ENCODE results near the gene IER2.

The IER2 gene, protein sequence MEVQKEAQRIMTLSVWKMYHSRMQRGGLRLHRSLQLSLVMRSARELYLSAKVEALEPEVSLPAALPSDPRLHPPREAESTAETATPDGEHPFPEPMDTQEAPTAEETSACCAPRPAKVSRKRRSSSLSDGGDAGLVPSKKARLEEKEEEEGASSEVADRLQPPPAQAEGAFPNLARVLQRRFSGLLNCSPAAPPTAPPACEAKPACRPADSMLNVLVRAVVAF

DNA sequence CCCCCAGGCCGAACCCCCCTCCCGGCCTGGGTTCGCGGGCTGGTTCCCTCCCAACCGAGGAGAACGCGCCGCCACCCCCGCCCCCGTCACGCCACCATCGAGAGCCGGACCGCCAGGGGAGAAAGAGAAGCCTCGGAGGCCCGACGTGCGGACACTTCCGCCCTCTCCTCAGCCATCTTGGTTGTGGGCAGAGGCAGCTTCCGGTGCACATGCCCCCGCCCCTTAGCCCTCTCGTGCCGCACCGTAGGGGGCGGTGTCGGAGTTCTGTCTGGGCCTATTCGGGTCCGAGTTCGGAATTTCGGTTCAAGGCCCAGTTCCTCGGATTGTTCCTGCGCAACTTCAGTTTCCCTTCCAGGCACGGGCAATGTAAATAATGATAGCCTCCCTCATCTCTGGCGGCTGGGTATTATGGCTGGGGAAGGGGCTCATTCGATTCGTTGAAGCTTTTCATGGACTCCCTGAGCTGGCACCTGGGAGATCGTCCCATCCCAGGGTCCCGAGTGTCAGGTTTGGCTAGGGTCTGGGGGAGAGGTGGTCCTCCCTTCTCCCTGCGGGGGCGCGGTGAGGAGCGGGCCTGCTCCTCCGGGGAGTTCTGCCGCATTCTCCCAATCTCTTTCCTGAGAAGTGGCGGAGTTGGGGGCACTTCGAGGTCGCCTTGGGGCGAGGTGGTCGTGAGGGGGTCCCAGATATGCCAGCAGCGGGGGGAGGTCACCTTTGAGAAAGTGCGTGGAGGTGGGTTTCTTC, at the start of gene IER2, which contains the start of gene STX10:
TSS of gene IER2 (plus strand) at position 225 of the 744 bp plus-strand sequence. CDS start 2,776 bp downstream, outside the sequence.
TSS of gene STX10 (minus strand) at position 189 of the 744 bp plus-strand sequence. CDS start 202 bp downstream, outside the sequence.
- DNase-seq: peak; percentile 84 to 94

DNA sequence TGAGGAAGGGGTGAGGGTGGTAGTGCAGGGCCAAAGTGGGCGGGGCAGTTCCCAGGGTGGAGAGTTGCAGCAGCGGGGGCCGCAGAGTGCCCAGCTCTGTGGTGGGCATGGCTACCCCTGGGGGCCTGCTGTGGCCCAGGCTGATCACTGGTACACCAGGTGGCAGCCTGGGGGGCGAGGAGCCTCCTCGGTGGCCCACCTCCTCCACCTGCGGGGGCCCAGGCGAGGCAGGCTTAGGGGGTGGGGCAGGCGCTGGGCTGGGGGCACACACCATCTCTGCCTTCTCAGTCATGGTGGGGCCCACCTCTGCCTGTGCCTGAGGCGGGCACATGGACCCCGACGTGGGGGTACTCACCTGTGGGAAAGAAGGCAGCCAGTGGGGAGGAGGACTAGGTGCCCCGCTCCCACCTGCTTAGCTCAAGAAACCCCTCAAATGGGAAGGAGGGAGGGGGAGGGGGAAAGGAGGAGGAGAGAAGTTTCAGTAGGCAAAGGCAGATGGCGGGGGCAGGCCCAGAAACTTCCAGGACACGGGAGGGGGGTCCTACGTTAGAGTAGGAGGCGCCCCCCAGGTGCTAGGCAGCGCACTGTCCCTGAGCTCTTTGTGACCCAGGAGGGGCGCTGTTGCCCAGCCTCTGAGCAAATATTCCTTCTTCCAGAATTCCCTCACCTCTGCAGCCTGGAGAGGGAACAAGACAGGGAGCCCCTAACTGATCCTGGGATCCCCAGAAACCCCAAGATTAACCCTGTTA, 49.2 kb upstream of the IER2 start:
- DNase-seq: no peak

DNA sequence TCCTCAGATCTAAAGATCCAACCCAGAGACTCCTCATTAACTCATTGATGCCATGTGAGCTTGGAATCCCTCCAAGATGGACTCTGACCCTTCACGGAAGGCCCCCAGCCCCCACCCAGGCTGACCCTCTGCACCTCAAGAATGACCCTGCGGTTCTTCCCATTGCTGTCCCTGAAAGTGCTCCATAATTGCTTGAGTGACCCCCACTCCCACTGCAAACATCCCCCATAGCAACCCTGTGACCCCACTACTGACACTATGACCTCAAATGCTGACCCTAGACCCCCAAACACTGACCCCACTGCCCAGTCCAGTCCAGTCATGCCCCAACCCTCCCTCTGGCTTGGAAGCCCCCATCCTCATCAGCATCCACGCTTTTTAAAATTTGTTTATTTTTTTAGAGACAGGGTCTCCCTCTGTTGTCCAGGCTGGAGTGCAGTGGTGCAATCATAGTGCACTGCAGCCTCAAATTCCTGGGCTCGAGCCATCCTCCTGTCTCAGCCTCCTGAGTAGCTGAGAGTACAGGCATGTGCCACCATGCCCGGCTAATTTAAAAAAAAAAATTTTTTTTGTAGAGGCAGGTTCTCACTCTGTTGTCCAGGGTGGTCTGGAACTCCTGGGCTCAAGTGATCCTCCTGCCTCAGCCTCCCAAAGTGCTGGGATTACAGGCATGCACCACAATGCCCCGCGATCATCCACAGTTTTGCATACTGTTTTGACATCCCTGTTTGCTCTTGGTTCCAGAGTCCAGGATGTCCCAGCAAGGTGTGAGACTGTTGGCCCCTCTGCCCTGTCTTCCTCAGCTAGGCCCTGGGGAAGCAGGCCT, 48.4 kb upstream of the IER2 start:
- no peak for DNase-seq

DNA sequence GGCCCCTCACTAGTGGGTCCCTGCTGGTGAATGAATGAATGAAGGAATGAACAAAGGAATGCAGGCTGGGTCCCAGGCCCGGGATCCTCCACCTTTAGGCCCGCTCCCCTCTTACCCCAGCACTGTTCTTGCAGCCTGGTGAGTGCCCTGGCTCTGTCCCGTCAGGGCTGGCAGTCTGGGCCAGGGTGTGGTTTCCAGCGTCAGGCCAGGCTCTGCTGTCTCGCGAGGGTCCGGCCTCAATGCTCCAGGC, 47.9 kb upstream of the IER2 start:
- DNase-seq: no peak

DNA sequence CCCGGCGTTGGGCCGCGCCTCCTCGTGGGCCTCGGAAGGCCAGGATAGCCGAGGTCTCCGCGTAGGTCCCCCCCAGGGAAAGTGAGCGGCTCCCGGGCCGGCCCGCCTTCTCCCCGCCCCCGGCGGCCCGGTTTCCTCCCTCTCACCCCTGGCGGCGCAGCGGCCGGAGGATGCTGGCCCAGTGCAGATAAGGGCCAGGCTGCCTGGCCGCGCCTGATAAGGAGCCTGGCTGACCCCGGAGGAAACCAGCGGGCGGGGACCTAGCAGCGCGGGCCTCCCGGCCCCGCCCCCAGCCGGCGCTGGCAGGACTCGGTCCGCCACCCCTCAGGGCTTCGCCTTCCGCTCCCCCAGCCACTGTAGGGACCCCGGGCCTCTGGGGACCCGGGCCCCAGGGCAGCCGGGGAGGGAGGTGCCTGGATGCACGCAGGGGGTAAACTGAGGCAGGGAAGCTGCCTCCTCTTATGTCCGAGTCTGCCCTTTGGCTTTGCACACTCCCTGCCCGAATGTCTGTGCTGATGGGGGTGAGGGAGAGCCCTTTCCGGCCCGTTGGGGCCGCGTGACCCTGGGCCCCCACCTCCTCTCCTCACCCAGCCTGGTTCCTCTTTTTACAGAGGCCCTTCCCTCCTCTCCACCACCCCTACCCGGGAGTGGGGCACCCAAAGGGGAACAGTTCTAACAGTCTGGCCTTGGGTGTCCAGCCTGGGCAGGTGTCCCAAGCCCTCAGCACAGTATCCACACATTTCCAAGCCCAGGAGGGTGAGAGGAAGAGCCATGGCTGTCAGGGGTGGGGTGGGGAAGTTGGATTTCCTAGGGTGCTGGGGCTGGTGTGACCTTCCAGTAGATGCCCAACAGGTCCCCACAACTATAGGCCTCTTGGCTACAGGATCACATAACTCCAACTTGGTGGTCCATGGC, 47.3 kb upstream of the IER2 start, which contains the start of gene LYL1:
TSS of gene LYL1 (minus strand) at position 193 of the 915 bp plus-strand sequence. CDS start 1,687 bp downstream, outside the sequence.
- no peak for DNase-seq

DNA sequence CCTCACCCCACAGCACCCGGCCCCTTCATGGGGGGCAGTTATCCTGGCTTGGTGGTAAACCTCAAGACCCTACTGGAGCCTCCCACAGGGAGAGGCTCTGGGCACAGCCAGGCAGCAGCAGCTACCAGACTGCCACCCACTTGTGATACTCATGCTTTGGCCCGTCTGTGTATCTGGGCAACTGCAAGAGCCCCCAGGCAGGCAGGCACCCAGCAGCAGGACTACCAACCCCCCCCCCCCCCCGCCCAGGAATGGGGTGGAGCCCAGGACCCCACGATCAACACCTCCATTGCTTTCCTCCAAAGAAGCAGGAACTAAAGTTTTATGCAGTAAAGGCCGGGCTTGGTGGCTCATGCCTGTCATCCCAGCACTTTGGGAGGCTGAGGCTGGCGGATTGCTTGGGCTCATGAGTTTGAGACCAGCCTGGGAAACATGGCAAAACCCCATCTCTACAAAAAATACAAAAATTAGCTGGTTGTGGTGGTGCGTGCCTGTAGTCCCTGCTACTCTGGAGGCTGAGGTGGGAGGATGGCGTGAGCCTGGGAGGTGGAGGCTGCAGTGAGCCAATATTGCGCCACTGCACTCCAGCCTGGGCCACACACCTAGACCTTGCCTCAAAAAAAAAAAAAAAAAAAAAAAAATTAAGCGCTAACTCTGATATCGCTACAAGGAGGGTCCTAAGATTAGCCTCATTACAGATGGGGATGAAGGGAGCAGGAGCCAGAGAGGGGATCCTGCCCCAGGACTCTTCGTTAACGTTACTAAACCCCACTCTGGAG, 46.4 kb upstream of the IER2 start:
- no peak for DNase-seq

DNA sequence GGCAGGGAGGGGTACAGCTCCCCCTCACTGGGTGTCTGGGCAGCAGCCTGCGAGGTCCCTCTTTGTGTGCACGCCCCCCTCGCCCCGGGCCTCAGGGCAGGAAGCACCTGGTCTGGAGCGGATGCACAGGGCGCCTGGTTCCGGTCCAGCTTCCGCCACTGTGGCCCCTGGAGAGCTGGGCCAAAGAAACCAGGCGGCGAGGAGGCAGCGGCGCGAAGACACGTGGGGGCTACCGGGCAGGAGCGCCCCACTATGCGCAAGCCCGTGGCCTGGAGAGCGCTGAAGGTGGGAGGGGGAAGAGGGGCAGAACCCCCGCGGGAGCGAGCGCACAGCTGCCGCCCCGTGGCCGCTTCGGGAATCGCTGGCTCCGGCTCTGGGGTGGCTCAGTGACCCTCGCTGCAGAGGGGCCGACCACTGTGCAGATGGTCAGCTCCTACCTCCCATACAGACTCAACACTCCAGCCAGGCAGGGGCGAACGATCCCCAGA, 45.8 kb upstream of the IER2 start:
- DNase-seq: no peak

DNA sequence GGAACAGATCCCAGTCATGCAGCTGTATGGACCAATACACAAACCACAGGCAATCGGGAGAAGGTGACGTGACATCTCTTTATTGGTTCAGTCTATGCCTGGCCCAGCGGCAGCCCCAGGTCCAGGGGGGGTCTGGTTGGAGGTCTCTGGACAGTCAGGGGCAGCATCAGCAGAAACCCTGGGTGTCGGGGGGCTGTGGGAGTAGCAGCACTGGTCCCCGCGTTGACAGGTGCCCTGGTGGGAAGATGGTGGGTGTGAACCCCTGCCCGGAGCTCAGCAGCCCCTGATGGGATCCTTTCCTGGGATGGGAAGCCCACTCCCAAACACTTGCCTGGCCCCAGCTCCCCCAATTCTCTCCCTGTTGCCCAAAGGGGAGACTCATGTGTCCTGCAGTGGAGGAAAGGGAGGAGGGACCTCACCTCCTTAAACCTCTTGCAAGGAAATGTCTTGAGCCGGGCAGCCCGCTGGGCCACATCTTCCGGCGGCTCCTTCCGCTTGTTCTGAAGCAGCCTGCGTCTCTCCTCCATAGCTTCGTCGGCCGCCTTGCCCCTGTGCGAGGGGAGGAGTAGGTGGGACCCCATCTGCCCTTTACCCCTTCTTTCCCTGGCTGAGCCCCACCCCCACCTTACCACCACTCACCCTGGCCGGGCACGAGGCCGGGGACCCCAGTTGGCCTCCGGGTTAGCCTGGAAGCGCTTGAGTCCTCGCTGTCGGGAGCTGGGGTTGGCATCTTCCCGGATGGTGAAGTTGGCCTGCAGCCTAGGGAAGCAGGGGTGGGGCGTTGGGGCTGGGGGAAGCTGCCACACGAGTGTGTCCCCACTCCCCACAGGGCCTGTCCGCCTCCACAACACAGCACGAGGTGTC, 45.1 kb upstream of the IER2 start:
- DNase-seq: no peak

DNA sequence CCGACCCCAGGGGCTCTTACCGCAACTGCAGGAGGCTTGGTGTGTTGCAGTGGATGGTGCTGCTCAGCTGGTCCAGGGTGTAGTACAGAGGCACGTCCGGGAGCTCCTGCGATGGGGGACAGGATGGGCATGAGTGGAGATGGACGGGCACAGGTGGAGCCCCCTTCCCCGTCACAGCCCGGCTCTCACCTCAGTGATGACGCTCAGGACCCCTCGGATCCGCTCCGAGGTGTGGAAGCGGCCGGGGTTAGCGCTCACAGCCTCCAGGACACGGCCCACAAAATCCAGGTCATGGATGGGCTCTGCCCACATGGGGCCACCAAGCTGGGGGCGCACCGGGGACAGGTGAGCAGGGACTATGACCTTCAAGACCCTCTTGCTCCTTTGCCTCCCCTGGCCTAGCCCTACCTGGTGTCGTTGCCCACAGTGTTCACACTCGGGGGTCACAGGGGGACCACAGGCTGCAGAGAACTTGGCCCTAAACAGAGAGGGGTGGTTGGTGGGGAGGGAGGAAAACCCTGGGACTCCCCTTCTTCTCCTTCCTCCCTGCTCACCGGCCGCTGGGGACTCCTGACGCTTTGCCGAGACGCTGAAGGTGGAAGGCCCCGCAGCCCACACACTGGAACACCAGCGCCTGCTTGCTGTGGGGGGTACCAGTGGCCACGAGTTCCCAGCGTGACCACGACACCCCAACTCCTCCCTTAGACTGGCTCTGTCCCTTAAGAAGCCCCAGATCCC, 40.7 kb upstream of the IER2 start:
- no peak for DNase-seq

DNA sequence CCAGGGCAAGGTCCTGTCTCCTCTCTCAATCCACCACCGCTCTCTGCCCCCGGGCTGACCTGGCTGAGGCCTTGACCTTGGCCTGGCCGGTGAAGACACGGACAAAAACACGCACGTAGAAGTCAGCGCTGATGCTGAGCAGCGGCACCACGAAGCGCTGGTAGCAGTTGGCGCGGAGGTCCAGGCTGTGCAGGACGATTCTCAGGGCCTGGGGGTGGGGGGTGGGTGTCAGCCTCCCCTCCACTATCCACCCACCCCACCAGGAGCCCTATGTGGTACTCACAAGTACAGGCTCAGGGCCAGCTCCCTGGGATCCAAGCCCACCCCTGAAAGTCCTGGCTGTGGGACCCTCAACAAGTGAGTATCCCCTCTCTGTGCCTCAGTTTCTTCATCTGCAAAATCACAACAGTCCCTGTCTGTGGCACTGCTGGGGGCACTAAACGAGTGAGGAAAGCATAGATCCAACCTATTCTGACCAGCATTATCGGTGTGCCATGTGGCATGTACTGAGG, 40.1 kb upstream of the IER2 start:
- no peak for DNase-seq

DNA sequence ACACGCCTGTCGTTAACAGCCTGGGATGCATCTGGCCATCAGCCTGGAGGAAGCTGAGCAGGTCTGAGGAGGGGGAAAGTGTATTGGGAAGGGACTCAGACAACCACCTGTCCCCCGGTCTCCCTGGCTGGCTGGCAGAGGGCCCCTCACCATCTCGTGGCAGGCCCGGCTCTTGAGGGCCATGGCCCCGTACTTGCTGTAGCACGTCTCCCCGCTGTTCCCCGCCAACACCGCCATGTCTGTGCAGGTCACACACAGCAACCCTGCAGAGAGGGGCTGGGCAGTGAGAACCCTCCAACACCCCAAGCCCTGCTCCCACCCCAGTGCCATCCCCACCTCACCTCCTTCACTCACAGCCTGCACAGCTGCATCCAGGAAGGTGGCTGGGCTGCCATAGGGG, 37.7 kb upstream of the IER2 start:
- no peak for DNase-seq

DNA sequence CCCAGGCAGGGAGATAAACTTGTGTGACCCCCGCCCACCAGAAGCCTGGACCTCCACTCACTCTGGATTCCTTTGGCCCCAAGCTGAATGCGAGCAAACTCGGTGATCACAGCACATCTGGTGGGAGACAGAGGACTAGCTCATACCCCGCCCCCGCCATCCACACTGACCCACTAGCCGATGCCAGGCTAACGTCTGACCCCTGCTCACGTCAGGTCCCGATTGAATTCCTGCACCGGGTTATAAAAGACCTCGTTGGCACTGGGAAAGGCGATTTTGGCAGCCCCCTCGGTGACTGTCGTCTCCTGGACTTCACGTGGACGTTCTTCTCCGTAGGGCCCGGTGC, 34.3 kb upstream of the IER2 start:
- DNase-seq: no peak

DNA sequence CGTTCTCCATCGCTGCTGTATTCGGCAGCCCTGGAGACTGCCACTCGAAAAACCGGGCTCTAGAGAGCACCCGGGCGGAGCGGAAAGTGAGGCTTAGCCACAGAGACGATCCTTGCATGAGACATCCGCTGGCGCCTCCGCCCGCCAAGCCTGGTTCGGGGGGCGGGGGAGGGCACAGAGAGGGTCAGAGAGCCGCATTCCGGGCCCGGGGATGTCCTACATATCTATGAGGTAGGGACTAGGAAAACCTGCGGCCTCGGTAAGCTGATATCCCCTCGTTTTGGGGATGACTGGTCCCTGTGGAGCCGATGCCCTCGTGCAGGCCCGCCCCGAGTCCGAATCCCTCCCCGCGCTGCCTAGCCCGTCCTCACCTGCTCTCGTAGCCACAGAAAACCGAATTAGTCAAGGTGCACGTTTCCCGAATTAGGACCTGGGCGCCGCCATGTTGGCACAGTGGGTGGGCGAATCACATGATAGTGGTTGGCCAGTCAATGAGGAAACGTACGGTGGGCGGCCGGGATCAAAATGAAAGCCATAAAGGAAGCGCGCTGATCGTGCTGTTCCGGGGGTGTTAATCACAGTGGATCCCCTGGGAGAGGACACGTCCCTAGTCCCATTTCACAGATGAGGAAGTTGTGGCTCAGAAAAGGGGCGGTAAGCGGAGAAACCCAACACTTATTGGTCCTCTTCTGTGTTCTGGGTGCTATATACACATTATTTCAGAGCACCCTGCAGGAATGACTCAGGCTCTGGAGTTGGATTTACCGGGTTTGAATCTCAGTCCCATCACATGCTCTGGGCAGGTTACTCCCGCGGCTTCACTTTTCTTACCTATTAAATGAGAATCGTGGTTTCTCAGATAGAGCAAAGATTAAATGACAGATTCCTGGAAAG, 33.7 kb upstream of the IER2 start, which contains the start of gene TRMT1:
TSS of gene TRMT1 (minus strand) at position 459 of the 894 bp plus-strand sequence. CDS start at position 118, 341 bp downstream.
- peak; percentile 91 to 95 for DNase-seq

DNA sequence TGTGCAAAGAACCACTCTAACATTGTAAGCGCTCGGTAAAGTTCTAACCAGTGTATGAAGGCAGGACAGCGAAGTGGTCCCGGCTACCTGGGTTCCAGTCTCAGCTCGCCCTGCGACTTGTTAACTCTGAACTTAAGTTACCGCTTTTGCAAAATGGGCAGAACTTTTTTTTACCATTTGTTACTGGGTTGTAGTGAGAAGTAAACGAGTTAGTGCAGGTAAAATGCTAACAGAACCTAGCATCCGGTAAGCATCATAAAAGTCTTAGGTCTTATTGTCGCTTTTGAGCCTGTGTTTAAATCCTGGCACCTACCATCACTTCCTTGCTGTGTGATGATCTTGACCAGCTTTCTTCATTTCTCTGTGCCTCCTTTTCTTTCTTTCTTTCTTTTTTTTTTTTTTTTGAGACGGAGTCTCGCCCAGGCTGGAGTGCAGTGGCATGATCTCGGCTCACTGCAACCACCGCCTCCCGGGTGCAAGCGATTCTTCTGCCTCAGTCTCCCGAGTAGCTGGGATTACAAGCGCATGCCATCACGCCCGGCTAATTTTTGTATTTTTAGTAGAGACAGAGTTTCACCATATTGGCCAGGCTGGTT, 32.9 kb upstream of the IER2 start:
- no peak for DNase-seq

DNA sequence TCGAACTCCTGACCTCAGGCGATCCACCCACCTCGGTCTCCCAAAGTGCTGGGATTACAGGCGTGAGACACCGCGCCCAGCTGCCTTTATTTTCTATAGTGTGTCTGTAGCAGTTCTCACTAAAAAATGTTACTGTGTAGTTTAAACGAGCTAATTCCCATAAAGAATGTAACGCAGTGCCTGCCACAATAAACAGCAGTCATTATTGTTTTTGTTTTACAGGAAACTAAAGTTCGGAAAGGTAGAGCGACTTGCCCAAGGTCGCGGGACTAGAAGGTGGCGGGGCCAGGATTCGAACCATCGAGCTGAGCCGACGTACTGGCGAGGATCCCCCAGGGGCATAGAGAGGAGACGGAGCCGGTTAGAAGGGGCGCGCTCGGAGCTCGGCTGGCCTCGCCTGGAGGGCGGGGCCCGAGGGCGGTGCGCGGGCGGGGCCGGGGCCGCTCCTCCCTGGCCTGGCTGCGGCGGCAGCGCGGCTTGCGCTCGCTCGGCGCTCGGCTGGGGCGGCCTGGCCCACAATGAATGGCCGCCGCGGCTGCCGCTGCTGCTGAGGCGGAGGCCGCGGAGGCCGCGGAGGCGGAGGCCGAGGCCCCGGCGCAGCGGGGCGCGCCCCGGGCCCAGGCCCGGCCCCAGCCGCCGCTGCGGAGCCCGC, 32.3 kb upstream of the IER2 start, which contains the start of gene NACC1:
TSS of gene NACC1 (plus strand) at position 493 of the 652 bp plus-strand sequence. CDS start 16,944 bp downstream, outside the sequence.
- peak; percentile 90 to 91 for DNase-seq

DNA sequence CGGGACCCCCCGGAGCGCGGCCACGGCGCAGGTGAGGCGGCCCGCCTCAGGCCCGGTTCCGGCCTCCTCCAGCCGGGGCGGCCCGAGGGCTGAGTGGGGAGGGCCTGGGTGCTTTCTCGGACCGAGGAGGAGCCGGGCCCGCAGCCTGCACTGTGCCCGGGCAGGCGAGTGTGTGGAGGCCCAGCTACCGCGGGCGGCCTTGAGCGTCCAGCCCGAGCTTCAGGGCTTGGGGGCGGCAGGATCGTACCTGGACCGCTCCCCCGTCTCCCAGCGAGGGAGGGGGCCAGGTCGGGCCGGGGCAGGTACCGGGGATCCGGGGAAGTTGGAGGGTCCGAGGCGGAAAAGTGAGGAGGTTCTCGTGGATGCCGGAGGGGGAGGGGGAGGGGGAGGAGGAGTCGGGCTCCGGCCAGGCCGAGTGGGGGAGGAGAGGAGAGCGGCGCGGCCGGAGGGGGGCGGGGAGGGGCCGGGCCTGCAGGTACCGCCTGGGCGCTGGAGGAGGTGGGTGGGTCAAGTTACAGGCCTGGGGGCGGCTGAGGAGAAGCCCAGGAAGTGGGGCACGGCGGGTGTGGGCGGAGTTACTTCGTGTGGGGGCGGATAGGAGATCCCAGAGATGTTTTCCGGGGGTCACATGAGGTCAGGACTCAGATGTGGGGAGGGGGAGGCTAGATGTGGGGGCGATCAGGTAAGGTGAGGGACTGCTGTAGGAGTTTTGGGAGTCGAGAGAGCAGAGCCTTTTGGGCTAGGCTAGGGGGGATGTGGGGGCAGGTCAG, 31.6 kb upstream of the IER2 start:
- peak; percentile 36 to 44 for DNase-seq
